ENCODE data around the gene LRCH3.

DNA sequence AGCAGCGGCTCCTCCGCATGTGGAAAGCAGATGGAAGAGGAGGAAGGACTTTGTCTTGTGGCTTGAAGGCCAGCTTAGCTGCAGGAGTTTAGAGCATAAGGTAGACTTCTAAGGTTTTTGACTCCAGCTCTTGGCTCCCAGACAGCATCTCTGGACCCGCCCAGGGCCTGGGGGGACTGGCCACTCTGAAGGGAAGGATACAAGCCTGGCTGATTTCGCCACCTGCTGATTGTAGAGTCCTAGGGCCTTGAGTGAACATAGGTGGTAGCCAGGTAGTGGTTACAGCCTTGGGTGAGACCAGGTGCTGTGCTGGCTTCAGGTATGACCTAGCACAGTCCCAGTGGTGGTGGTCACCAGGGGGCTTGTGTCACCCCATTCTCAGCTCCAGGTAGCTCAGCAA lies 110.6 kb downstream of the LRCH3 start:
- TF ChIP-seq LARP7 (IDR thresholded peaks at IDR 0.05) (no peak), ELF1 (tag; IDR thresholded peaks at IDR 0.05) (no peak), SMAD2 (IDR thresholded peaks at IDR 0.05; ENCODE audit: low read depth, low read length) (no peak), CREM (IDR thresholded peaks at IDR 0.05; ENCODE audit: low read depth) (no peak), PYGO2 (tag; IDR thresholded peaks at IDR 0.05) (no peak), CCAR2 (IDR thresholded peaks at IDR 0.05; ENCODE audit: low read depth, low read length) (no peak), CHD1 (IDR thresholded peaks at IDR 0.05; ENCODE audit: low read length) (no peak), POLR2AphosphoS5 (IDR thresholded peaks at IDR 0.05; ENCODE audit: control insufficient read depth, insufficient read depth, low read depth, low read length) (no peak), MYNN (IDR thresholded peaks at IDR 0.05) (no peak), MYNN (CRISPR knock-in tag; IDR thresholded peaks at IDR 0.05) (no peak), C11orf30 (IDR thresholded peaks at IDR 0.05; ENCODE audit: low read depth) (no peak), ZNF766 (CRISPR knock-in tag; conservative IDR thresholded peaks at IDR 0.05) (no peak)
- TF ChIP-seq, protein P1, sequence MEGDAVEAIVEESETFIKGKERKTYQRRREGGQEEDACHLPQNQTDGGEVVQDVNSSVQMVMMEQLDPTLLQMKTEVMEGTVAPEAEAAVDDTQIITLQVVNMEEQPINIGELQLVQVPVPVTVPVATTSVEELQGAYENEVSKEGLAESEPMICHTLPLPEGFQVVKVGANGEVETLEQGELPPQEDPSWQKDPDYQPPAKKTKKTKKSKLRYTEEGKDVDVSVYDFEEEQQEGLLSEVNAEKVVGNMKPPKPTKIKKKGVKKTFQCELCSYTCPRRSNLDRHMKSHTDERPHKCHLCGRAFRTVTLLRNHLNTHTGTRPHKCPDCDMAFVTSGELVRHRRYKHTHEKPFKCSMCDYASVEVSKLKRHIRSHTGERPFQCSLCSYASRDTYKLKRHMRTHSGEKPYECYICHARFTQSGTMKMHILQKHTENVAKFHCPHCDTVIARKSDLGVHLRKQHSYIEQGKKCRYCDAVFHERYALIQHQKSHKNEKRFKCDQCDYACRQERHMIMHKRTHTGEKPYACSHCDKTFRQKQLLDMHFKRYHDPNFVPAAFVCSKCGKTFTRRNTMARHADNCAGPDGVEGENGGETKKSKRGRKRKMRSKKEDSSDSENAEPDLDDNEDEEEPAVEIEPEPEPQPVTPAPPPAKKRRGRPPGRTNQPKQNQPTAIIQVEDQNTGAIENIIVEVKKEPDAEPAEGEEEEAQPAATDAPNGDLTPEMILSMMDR (IDR thresholded peaks at IDR 0.05 in 2 of 3, conservative IDR thresholded peaks at IDR 0.05 in 1 of 3; ENCODE audit: insufficient read depth in 2 of 3, low read depth in 1 of 3, low read length in 3 of 3), result no peak
- TF ChIP-seq, protein P2, sequence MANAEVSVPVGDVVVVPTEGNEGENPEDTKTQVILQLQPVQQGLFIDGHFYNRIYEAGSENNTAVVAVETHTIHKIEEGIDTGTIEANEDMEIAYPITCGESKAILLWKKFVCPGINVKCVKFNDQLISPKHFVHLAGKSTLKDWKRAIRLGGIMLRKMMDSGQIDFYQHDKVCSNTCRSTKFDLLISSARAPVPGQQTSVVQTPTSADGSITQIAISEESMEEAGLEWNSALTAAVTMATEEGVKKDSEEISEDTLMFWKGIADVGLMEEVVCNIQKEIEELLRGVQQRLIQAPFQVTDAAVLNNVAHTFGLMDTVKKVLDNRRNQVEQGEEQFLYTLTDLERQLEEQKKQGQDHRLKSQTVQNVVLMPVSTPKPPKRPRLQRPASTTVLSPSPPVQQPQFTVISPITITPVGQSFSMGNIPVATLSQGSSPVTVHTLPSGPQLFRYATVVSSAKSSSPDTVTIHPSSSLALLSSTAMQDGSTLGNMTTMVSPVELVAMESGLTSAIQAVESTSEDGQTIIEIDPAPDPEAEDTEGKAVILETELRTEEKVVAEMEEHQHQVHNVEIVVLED (CRISPR knock-in tag; IDR thresholded peaks at IDR 0.05), result no peak
- TF ChIP-seq, protein P3, sequence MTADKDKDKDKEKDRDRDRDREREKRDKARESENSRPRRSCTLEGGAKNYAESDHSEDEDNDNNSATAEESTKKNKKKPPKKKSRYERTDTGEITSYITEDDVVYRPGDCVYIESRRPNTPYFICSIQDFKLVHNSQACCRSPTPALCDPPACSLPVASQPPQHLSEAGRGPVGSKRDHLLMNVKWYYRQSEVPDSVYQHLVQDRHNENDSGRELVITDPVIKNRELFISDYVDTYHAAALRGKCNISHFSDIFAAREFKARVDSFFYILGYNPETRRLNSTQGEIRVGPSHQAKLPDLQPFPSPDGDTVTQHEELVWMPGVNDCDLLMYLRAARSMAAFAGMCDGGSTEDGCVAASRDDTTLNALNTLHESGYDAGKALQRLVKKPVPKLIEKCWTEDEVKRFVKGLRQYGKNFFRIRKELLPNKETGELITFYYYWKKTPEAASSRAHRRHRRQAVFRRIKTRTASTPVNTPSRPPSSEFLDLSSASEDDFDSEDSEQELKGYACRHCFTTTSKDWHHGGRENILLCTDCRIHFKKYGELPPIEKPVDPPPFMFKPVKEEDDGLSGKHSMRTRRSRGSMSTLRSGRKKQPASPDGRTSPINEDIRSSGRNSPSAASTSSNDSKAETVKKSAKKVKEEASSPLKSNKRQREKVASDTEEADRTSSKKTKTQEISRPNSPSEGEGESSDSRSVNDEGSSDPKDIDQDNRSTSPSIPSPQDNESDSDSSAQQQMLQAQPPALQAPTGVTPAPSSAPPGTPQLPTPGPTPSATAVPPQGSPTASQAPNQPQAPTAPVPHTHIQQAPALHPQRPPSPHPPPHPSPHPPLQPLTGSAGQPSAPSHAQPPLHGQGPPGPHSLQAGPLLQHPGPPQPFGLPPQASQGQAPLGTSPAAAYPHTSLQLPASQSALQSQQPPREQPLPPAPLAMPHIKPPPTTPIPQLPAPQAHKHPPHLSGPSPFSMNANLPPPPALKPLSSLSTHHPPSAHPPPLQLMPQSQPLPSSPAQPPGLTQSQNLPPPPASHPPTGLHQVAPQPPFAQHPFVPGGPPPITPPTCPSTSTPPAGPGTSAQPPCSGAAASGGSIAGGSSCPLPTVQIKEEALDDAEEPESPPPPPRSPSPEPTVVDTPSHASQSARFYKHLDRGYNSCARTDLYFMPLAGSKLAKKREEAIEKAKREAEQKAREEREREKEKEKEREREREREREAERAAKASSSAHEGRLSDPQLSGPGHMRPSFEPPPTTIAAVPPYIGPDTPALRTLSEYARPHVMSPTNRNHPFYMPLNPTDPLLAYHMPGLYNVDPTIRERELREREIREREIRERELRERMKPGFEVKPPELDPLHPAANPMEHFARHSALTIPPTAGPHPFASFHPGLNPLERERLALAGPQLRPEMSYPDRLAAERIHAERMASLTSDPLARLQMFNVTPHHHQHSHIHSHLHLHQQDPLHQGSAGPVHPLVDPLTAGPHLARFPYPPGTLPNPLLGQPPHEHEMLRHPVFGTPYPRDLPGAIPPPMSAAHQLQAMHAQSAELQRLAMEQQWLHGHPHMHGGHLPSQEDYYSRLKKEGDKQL (CRISPR knock-in tag; IDR thresholded peaks at IDR 0.05; ENCODE audit: borderline replicate concordance), result no peak
